ENCODE measurements around the gene OGT. TPM values are rescaled to one million over a fixed set of nuclear protein-coding genes. Genes with fewer than 3 reads are reported as not detected.
"Not testable (repeated sequence)": the region's sequence is repeated elsewhere in the genome, so short reads cannot be mapped to it uniquely, and the experiment has no call there.

Gene OGT
- total RNA-seq, 2 experiments from 2014 or later: 360 to 382 TPM

- Mint-ChIP-seq H3K9me3 (no peaks in the 10 kb centered on the region), H3K36me3 (ENCODE audit: low read depth) (peaks cover 74% of the 10 kb centered on the region), H3K4me3 (no peak overlapping the region), H3K4me1 (peaks cover 61% of the 10 kb centered on the region), H3K27me3 (no peaks in the 10 kb centered on the region), H3K27ac (peak overlapping the region; percentile 53)
- ChIA-PET CTCF (interaction anchor here (0.6 kb wide), 1 partner anchor 76 kb away, joined by 3 read pairs; the partner anchor contains the start of gene CXCR3), POLR2A (interaction anchor here (1.0 to 6.6 kb wide), 2 partner anchors 10 to 431 kb away, joined by 3 to 87 read pairs; partner anchors contain the start of gene OGT)
- DNase-seq: no peak
Measured at GRCh38 chrX:71542825-71543224, 9.9 kb downstream of the OGT start.

- no peak overlapping the region for H3K4me3 Mint-ChIP-seq
- ChIA-PET POLR2A (interaction anchor here (1.0 to 6.6 kb wide), 2 partner anchors 11 to 431 kb away, joined by 3 to 87 read pairs; partner anchors contain the start of gene OGT), CTCF (no interaction called here)
- peaks cover 75% of the 10 kb centered on the region for H3K36me3 Mint-ChIP-seq (ENCODE audit: low read depth)
- DNase-seq: no peak
- H3K4me1 Mint-ChIP-seq: peaks cover 63% of the 10 kb centered on the region
- no peaks in the 10 kb centered on the region for H3K27me3 Mint-ChIP-seq
- peak overlapping the region; percentile 53 for H3K27ac Mint-ChIP-seq
- no peaks in the 10 kb centered on the region for H3K9me3 Mint-ChIP-seq
Measured at GRCh38 chrX:71543316-71543715, 10.4 kb downstream of the OGT start.

GRCh38 chrX:71545364-71545763 is 12.5 kb downstream of the OGT start:
- Mint-ChIP-seq H3K36me3 (ENCODE audit: low read depth) (peaks cover 67% of the 10 kb centered on the region), H3K9me3 (no peaks in the 10 kb centered on the region), H3K27ac (no peak overlapping the region), H3K4me1 (peaks cover 53% of the 10 kb centered on the region), H3K4me3 (no peak overlapping the region), H3K27me3 (no peaks in the 10 kb centered on the region)
- ChIA-PET POLR2A (interaction anchor here (1.6 to 6.6 kb wide), 3 partner anchors 8 to 29 kb away, joined by 3 to 87 read pairs (median 11); partner anchors contain the start of gene OGT), CTCF (interaction anchor here (1.3 kb wide), 2 partner anchors 10 to 107 kb away, joined by 4 to 5 read pairs; no protein-coding TSS in a partner anchor)
- DNase-seq: no peak

- DNase-seq: no peak
- CTCF ChIA-PET: no interaction called here
- H3K36me3 Mint-ChIP-seq (ENCODE audit: low read depth): peaks cover 62% of the 10 kb centered on the region
- POLR2A ChIA-PET: interaction anchor here (0.7 to 6.6 kb wide), 2 partner anchors 14 to 42 kb away, joined by 3 to 87 read pairs; partner anchors contain the start of gene OGT
- no peak overlapping the region for H3K27ac Mint-ChIP-seq
- H3K27me3 Mint-ChIP-seq: no peaks in the 10 kb centered on the region
- H3K9me3 Mint-ChIP-seq: no peaks in the 10 kb centered on the region
- no peak overlapping the region for H3K4me3 Mint-ChIP-seq
- peaks cover 47% of the 10 kb centered on the region for H3K4me1 Mint-ChIP-seq
Measured at GRCh38 chrX:71546879-71547278, 14.0 kb downstream of the OGT start.

- DNase-seq: no peak
- Mint-ChIP-seq H3K4me3 (no peak overlapping the region), H3K4me1 (peaks cover 43% of the 10 kb centered on the region), H3K36me3 (ENCODE audit: low read depth) (peaks cover 59% of the 10 kb centered on the region), H3K27me3 (no peaks in the 10 kb centered on the region), H3K9me3 (no peaks in the 10 kb centered on the region), H3K27ac (no peak overlapping the region)
- ChIA-PET CTCF (no interaction called here), POLR2A (no interaction called here)
Measured at GRCh38 chrX:71547339-71547738, 14.4 kb downstream of the OGT start.

- no peak for DNase-seq
- Mint-ChIP-seq H3K9me3 (no peaks in the 10 kb centered on the region), H3K27ac (peak overlapping the region; percentile 27), H3K4me3 (no peak overlapping the region), H3K4me1 (peaks cover 27% of the 10 kb centered on the region), H3K36me3 (ENCODE audit: low read depth) (peaks cover 47% of the 10 kb centered on the region), H3K27me3 (no peaks in the 10 kb centered on the region)
- ChIA-PET CTCF (interaction anchor here (0.8 kb wide), 1 partner anchor 16 kb away, joined by 3 read pairs; no protein-coding TSS in a partner anchor), POLR2A (interaction anchor here (0.8 to 6.0 kb wide), 6 partner anchors 8 to 162 kb away, joined by 3 to 48 read pairs (median 4); partner anchors contain the start of gene OGT)
Measured at GRCh38 chrX:71549986-71550385, 17.1 kb downstream of the OGT start.

GRCh38 chrX:71550578-71550977 is 17.7 kb downstream of the OGT start:
- ChIA-PET POLR2A (interaction anchor here (1.0 to 6.0 kb wide), 4 partner anchors 9 to 56 kb away, joined by 3 to 48 read pairs (median 4); partner anchors contain the start of gene OGT), CTCF (no interaction called here)
- Mint-ChIP-seq H3K36me3 (ENCODE audit: low read depth) (peaks cover 48% of the 10 kb centered on the region), H3K9me3 (no peaks in the 10 kb centered on the region), H3K4me3 (no peak overlapping the region), H3K27ac (peak overlapping the region; percentile 27), H3K4me1 (peaks cover 27% of the 10 kb centered on the region), H3K27me3 (no peaks in the 10 kb centered on the region)
- no peak for DNase-seq

GRCh38 chrX:71556036-71556435 is 23.1 kb downstream of the OGT start:
- POLR2A ChIA-PET: interaction anchor here (2.7 kb wide), 1 partner anchor 22 kb away, joined by 7 read pairs; the partner anchor contains the start of gene OGT
- CTCF ChIA-PET: no interaction called here
- Mint-ChIP-seq H3K9me3 (no peaks in the 10 kb centered on the region), H3K27ac (no peak overlapping the region), H3K36me3 (ENCODE audit: low read depth) (peaks cover 45% of the 10 kb centered on the region), H3K4me3 (no peak overlapping the region), H3K4me1 (peaks cover 1% of the 10 kb centered on the region), H3K27me3 (no peaks in the 10 kb centered on the region)
- no peak for DNase-seq

- Mint-ChIP-seq H3K4me3 (no peak overlapping the region), H3K27ac (no peak overlapping the region)
- CTCF ChIA-PET: interaction anchor here (0.7 kb wide), 1 partner anchor 94 kb away, joined by 3 read pairs; no protein-coding TSS in a partner anchor
Measured at GRCh38 chrX:71558920-71559319, 26.0 kb downstream of the OGT start.

GRCh38 chrX:71559773-71560172 is 26.9 kb downstream of the OGT start:
- DNase-seq, POLR2A ChIA-PET, H3K27ac Mint-ChIP-seq, H3K9me3 Mint-ChIP-seq, H3K4me3 Mint-ChIP-seq, H3K4me1 Mint-ChIP-seq, CTCF ChIA-PET, H3K27me3 Mint-ChIP-seq: not testable (repeated sequence)
- H3K36me3 Mint-ChIP-seq (ENCODE audit: low read depth): peaks cover 63% of the 10 kb centered on the region

More at GRCh38 chrX:71558920-71559319, 26.0 kb downstream of the OGT start:
- POLR2A ChIA-PET: no interaction called here
- Mint-ChIP-seq H3K27me3 (no peaks in the 10 kb centered on the region), H3K4me1 (no peaks in the 10 kb centered on the region), H3K36me3 (ENCODE audit: low read depth) (peaks cover 59% of the 10 kb centered on the region), H3K9me3 (no peaks in the 10 kb centered on the region)
- no peak for DNase-seq

- no peaks in the 10 kb centered on the region for H3K27me3 Mint-ChIP-seq
- POLR2A ChIA-PET: no interaction called here
- H3K9me3 Mint-ChIP-seq: no peaks in the 10 kb centered on the region
- H3K4me3 Mint-ChIP-seq: no peak overlapping the region
- peaks cover 68% of the 10 kb centered on the region for H3K36me3 Mint-ChIP-seq (ENCODE audit: low read depth)
- no peaks in the 10 kb centered on the region for H3K4me1 Mint-ChIP-seq
- no peak overlapping the region for H3K27ac Mint-ChIP-seq
- DNase-seq: no peak
- CTCF ChIA-PET: interaction anchor here (0.8 kb wide), 1 partner anchor 11 kb away, joined by 3 read pairs; no protein-coding TSS in a partner anchor
Measured at GRCh38 chrX:71563921-71564320, 31.0 kb downstream of the OGT start.

- Mint-ChIP-seq H3K9me3 (no peaks in the 10 kb centered on the region), H3K4me1 (no peaks in the 10 kb centered on the region), H3K27ac (no peak overlapping the region), H3K27me3 (no peaks in the 10 kb centered on the region), H3K36me3 (ENCODE audit: low read depth) (peaks cover 66% of the 10 kb centered on the region), H3K4me3 (no peak overlapping the region)
- POLR2A ChIA-PET: no interaction called here
- DNase-seq: no peak
- CTCF ChIA-PET: no interaction called here
Measured at GRCh38 chrX:71565474-71566041, 32.7 kb downstream of the OGT start.

GRCh38 chrX:71571390-71571789 is 38.5 kb downstream of the OGT start:
- H3K36me3 Mint-ChIP-seq (ENCODE audit: low read depth): peaks cover 69% of the 10 kb centered on the region
- POLR2A ChIA-PET, H3K4me1 Mint-ChIP-seq, H3K9me3 Mint-ChIP-seq, H3K27me3 Mint-ChIP-seq, DNase-seq, H3K4me3 Mint-ChIP-seq, H3K27ac Mint-ChIP-seq, CTCF ChIA-PET: not testable (repeated sequence)
